ENCODE measurements around the gene FOSB. TPM values are rescaled to one million over a fixed set of nuclear protein-coding genes. Genes with fewer than 3 reads are reported as not detected.
"Not testable (repeated sequence)": the region's sequence is repeated elsewhere in the genome, so short reads cannot be mapped to it uniquely, and the experiment has no call there.

The FOSB gene
- total RNA-seq, 2 donors from 2014 or later: 20.7 to 39.2 TPM

DNA sequence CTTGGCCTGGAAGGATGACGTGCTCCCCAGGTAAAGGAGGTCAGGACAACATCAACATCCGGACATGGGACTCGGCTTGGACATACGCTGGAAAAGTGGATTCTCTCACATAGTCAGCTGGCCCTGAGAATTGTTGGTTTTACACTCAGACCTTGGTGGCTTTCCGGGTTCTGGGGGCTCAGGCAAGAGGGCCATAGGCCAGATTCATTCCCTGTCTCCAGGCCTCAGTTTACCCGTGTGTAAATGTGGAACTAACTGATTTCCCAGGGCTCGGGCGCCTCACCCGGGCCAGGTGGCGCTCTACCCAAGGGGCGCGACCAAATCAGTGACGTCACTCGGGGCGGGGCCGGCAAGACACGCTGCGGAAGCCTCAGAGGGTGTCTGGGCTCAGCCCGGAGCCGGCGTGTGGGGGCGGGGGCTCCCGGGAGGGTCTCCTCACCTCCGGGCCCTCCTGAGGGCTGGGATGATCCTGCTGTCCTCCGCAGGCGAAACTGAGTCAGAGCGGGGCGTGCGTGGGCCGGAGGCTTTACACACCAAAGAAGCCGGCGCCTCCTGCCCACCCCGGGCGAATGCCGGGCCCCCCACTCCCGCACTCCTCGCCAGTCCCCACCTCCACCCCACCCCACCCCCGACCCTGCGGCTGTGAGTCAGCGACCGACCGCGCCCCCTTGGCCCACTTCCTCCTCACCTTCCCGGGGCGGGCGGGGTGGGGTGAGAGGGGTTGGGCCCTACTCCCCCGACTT, 38.6 kb downstream of the FOSB start:
- peaks cover 41% of the 10 kb centered on the region for H3K36me3 Mint-ChIP-seq (ENCODE audit: low read depth)
- no peaks in the 10 kb centered on the region for H3K27me3 Mint-ChIP-seq
- peak overlapping the region; percentile 98 for H3K4me3 Mint-ChIP-seq
- H3K9me3 Mint-ChIP-seq: no peaks in the 10 kb centered on the region
- peak; percentile 81 for ATAC-seq (replicated peaks)
- H3K4me1 Mint-ChIP-seq: peaks cover 13% of the 10 kb centered on the region
- peak overlapping the region; percentile 92 for H3K27ac Mint-ChIP-seq

DNA sequence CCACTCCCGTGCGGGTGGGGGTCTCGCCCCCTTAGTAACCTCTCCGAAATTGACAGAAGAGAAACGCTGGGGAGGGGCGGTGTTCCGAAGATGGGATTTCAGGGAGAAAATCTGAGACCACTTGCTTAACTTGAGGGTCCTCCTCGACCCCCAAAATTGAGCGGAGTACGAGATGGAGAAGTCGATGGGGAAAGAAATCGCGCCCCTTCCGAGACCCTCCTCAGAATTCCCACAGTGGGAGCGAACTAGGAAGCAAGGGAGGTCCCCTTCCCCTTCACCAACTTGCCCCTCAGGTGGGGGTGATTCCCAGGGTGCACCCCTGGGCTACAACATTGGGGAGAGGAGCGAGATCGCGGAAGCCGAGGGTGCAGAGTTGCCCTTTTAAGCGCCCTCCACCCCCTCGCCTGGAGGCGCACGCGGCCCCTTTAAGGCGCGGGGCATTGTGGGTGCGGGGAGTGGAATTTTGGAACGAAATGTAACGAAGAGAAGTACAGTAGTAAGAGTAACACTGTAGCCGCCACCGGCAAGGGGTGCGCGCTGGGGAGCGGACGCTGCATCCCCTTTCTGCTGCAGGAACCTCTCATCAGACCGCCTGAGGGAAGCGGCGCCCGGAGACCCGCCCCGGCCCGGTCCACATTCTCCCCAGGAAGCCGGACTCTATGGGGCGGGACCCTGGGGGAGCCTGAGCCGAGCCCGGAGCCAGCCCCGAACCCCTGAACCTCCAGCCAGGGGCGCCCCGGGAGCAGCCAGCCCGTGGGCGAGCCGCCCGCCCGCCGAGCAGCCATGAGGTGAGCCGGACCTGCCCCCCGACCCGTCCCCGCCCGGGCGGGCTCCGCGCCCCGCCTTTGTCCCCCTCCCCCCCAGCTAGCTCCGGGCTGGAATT, 39.4 kb downstream of the FOSB start, which contains the start of gene VASP:
Gene VASP (plus strand): TSS at position 491 of the 883 bp plus-strand sequence. CDS start 293 bp downstream, at position 784.
- ATAC-seq (replicated peaks): peak; percentile 53
- Mint-ChIP-seq H3K27ac (peak within 1 kb of the TSS; percentile 92), H3K27me3 (no peaks in the 10 kb centered on the region), H3K4me3 (peak within 1 kb of the TSS; percentile 98), H3K4me1 (peaks cover 15% of the 10 kb centered on the region), H3K9me3 (no peaks in the 10 kb centered on the region), H3K36me3 (ENCODE audit: low read depth) (peaks cover 49% of the 10 kb centered on the region)

DNA sequence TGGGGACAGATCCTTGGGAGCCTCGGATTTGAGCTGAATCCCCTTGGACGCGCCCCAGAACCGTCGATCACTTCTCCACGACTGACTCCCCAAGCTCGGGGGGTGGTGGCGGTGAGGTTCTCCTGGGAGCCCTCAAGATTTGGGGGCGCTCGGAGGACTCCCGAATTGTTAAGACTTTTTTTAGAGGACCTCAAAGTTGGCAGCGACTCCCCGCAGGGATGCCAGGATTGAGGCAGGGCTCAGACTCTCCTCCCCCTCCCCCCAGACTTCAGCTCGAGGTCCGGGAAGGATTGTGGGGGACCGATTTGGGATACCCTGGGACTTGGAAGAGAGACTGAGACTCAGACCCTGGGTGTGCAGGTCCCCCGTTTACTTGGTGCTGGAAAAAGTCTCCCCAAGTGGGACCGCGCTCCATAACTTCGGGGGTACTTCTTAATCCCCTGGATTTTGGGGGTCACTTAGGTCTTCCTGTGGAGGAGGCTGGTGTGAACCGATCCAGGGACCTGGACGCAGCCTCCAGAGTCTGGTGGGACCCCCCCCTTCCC, 40.1 kb downstream of the FOSB start:
- Mint-ChIP-seq H3K27ac (peak overlapping the region; percentile 48), H3K27me3 (no peaks in the 10 kb centered on the region), H3K4me3 (peak overlapping the region; percentile 98), H3K36me3 (ENCODE audit: low read depth) (peaks cover 56% of the 10 kb centered on the region), H3K4me1 (peaks cover 15% of the 10 kb centered on the region), H3K9me3 (no peaks in the 10 kb centered on the region)
- no peak for ATAC-seq (replicated peaks)

DNA sequence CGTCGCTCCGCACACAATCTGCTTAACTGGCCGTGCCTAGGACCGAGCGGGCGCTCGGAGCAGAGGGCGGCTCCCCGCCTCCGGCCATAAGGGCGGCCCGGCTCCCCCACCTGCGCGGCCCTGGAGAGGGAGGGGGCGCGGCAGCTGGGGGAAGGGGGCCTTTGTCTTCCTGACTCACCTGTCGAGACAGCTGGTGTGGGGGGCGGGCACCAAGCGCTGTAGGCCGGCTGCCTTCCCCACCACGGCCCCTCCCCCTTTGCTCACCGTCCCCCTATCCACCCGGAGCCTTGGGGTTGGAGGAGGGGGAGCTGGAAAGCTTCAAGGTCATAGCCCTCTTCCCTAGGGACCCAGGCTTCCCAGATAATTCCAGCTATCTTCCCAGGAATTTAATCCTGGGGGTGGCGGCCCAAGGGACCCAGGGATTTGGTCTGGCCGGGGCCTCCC, 40.6 kb downstream of the FOSB start:
- no peaks in the 10 kb centered on the region for H3K9me3 Mint-ChIP-seq
- H3K27ac Mint-ChIP-seq: peak overlapping the region; percentile 96
- H3K27me3 Mint-ChIP-seq: no peaks in the 10 kb centered on the region
- ATAC-seq (replicated peaks): peak; percentile 11
- H3K4me3 Mint-ChIP-seq: peak overlapping the region; percentile 98
- H3K36me3 Mint-ChIP-seq (ENCODE audit: low read depth): peaks cover 61% of the 10 kb centered on the region
- peaks cover 15% of the 10 kb centered on the region for H3K4me1 Mint-ChIP-seq

DNA sequence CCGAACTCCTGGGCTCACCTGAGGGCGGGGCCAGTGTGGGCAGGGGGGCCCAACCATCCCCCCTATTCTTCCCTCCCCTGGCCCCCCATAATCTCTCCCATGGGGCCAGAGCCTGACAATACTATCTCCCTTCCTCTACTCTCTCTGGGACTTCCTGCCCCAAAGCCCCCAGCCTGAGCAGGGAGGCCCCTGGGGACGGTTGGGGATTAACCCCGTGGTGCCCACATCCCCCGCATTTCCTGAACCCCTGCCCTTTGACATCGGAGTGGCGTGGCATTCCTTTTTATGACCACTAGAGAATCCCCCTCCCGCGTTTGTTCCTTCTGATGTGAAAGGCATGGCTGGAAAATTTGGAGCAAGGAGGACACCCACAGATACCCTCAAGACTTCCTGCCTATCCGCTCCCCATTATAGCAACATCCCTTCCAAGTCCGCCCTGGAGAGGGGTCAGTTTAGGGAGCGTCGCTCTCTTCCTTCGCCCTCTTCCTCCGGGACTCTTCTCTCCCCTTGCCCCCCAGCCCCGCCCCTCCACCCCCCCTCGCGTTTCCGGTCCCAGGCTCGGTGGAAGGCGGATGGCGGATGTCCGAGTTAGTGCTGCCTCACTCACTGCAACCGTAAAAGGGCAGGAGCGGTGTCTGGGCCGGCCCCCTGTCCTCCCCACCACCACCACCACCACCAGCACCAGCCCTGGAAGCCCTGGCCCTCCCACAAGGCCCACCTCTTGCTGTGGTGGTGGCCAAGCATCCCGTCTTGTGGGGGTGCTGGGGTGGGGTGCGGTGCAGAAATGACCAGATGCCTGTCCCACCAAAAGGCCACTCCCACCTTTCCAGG, 41.3 kb downstream of the FOSB start:
- Mint-ChIP-seq H3K4me3 (peak overlapping the region; percentile 98), H3K4me1 (peaks cover 20% of the 10 kb centered on the region), H3K9me3 (no peaks in the 10 kb centered on the region), H3K36me3 (ENCODE audit: low read depth) (peaks cover 67% of the 10 kb centered on the region), H3K27ac (peak overlapping the region; percentile 96), H3K27me3 (no peaks in the 10 kb centered on the region)
- peak; percentile 24 for ATAC-seq (replicated peaks)

DNA sequence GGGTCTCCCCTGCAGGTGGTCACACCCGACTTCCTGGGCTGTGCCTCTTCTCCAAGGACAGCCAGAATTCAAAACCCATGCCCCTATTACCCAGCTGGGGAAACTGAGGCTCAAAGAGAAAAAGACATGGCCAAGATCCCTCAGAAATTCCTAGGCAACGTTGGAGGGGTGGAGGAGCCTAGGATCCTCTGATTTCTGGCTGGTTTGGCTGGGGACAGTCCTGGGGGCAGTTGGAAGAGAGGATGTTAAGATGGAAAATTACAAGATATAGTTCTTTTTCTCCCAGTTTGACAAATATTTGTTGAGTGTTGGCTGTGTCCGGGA, 41.9 kb downstream of the FOSB start:
- Mint-ChIP-seq H3K27me3 (no peaks in the 10 kb centered on the region), H3K4me1 (peaks cover 22% of the 10 kb centered on the region), H3K36me3 (ENCODE audit: low read depth) (peaks cover 70% of the 10 kb centered on the region), H3K9me3 (no peaks in the 10 kb centered on the region), H3K4me3 (peak overlapping the region; percentile 98), H3K27ac (peak overlapping the region; percentile 96)
- no peak for ATAC-seq (replicated peaks)

DNA sequence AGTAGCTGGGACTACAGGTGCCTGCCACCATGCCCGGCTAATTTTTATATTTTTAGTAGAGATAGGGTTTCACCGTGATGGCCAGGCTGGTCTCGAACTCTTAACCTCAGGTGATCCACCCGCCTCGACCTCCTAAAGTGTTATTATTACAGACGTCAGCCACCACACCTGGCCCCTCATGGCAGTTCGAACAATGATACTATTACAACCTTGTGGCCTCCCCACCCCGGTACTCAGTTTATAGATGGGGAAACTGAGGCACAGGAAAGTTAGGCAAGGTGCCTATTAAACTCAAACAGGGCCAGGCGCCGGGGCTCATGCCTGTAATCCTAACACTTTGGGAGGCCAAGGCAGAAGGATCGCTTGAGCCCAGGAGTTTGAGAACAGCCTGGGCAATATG, 42.6 kb downstream of the FOSB start:
- ATAC-seq (replicated peaks); H3K27me3 Mint-ChIP-seq; H3K27ac Mint-ChIP-seq; H3K9me3 Mint-ChIP-seq: not testable (repeated sequence)
- Mint-ChIP-seq H3K36me3 (ENCODE audit: low read depth) (peaks cover 76% of the 10 kb centered on the region), H3K4me1 (peaks cover 26% of the 10 kb centered on the region), H3K4me3 (peak overlapping the region; percentile 98)

DNA sequence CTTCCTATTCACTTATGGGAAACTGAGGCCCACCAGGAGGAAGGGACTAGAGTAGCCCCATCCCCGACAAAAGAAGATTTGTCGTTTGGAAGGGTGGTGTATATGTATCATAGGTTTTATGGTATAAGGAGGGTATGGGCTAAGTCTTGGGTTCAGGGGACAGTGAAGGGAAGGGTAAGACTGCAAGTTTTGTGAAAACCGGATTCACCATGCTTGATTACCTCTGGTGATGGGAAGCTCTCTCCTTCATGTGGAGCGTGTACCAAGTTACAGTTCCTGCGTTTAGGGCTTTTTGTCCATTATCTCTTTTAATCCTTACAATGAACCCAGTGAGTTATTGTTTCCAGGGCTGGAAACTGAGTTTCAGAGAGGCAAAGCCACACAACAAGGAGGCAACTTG, 43.3 kb downstream of the FOSB start:
- Mint-ChIP-seq H3K36me3 (ENCODE audit: low read depth) (peaks cover 84% of the 10 kb centered on the region), H3K4me1 (peaks cover 30% of the 10 kb centered on the region), H3K27ac (no peak overlapping the region), H3K27me3 (no peaks in the 10 kb centered on the region), H3K4me3 (peak overlapping the region; percentile 98), H3K9me3 (no peaks in the 10 kb centered on the region)
- ATAC-seq (replicated peaks): no peak

DNA sequence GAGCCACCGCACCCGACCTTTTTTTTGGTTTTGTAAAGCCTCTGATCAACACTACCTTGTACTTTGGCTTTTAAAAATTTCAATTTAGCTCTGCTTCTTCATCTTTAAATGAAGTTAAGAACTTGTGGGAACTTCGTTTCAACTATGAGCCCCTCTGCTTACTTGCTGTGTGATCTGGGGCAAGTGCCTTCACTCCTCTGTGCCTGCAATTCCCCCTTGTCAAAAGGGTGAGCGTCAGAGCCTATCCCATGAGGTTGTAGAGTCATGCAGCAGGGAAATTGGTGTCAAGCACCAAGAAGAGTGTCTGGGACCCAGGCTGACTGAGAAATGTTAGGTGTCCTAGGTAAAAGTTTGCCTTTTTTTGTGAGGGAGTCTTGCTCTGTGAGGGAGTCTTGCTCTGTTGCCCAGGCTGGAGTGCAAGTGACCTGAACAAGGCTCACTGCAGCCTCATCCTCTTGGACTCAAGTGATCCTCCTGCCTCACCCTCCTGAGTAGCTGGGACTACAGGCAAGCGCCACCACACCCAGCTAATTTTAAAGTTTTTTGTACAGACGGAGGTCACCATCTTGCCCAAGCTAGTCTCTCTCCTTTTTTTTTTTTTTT, 45.2 kb downstream of the FOSB start:
- Mint-ChIP-seq H3K4me3 (peak overlapping the region; percentile 88), H3K36me3 (ENCODE audit: low read depth) (peaks cover 94% of the 10 kb centered on the region), H3K9me3 (no peaks in the 10 kb centered on the region), H3K27ac (no peak overlapping the region), H3K27me3 (no peaks in the 10 kb centered on the region), H3K4me1 (peaks cover 30% of the 10 kb centered on the region)
- ATAC-seq (replicated peaks): no peak

DNA sequence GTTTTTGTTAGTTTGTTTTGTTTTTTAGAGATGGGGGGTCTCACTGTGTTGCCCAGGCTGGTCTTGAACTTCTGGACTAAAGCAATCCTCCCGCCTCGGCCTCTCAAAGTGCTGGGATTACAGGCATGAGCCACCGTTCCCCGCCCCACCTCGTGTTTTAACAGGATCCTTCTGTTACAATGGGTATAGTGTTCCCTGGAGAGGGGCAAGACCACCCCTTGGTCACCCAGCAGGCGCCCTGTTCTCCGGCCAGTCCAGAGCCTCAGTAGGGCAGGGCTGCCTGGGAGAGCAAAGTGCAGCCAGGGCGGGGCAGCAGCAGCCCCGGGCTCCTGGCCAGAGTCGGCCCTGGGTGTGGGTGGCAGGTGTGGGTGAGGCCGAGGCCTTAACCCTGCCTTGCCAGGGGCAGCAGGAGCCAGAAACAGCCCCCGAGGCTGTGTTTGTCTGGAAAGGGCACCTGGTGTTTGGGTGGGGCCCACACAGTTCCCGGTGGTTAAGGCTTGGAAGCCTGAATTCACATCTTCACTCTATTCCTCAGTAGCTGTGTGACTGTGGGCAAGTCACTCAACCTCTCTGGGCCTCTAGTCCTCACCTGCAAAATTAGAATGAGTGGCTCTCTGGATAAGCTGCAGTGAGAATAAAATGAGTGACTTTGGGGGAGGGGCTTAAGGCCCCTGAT, 46.7 kb downstream of the FOSB start:
- ATAC-seq (replicated peaks): peak; percentile 74
- Mint-ChIP-seq H3K27ac (peak overlapping the region; percentile 97), H3K9me3 (no peaks in the 10 kb centered on the region), H3K4me3 (peak overlapping the region; percentile 88), H3K27me3 (no peaks in the 10 kb centered on the region), H3K36me3 (ENCODE audit: low read depth) (peaks cover 96% of the 10 kb centered on the region), H3K4me1 (peaks cover 29% of the 10 kb centered on the region)

DNA sequence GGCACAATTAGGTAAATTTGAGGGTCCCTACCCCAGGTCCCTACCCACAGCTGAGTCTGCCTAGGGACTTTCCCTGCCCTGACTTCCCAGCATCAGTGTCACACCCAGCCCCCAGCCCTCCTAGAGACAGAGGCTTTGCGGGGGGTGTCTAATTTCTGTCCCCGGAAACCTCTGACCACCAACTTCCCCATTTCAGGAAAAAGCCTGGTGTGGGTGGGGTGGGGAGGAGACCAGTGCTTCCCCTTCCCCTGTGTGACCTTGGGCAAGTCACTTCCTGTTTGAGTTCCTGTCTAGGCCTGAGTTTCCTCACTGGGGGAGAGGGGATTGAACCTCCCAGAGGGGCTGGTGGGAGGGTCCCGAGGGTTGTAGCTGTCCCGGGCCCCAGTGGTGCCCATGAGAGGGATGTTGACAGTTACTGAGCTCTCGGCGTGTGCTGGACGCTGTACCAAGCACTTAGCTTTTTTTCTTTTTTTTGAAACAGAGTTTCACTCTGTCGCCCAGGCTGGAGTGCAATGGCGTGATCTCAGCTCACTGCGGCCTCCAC, 47.4 kb downstream of the FOSB start:
- Mint-ChIP-seq H3K4me1 (peaks cover 24% of the 10 kb centered on the region), H3K36me3 (ENCODE audit: low read depth) (peaks cover 96% of the 10 kb centered on the region), H3K27me3 (no peaks in the 10 kb centered on the region), H3K9me3 (no peaks in the 10 kb centered on the region), H3K27ac (peak overlapping the region; percentile 97), H3K4me3 (peak overlapping the region; percentile 88)
- peak; percentile 68 for ATAC-seq (replicated peaks)

DNA sequence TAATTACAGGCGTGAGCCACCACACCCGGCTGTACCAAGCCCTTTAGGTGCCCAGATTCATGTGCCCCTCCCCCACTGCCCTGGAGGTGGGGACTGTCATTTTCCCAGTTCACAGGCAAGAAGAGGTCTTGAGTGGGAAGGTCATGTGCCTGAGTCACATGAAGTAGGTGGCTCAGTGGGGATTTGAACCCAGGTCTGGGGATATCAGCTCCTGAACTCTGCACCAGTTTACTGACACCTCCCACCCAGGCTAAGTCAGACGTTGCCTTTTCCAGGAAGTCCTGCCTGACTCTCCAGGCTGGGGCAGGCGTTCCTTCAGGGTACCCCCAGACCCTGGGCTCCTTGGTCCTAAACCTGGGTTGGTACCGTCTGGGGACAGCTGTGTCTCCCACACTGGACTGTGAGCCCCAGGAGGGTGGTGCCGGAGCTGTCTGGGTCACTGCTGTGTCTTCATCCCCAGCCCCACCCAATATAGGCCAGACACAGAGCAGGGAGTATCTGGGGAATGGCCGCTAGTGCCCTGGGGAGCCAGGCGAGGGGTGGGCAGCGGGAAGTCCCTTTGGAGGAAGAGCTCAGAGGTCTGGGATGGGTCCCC, 48.1 kb downstream of the FOSB start:
- ATAC-seq (replicated peaks): peak; percentile 10
- H3K36me3 Mint-ChIP-seq (ENCODE audit: low read depth): peaks cover 96% of the 10 kb centered on the region
- peaks cover 22% of the 10 kb centered on the region for H3K4me1 Mint-ChIP-seq
- H3K27me3 Mint-ChIP-seq: no peaks in the 10 kb centered on the region
- peak overlapping the region; percentile 97 for H3K27ac Mint-ChIP-seq
- no peaks in the 10 kb centered on the region for H3K9me3 Mint-ChIP-seq
- H3K4me3 Mint-ChIP-seq: peak overlapping the region; percentile 88

DNA sequence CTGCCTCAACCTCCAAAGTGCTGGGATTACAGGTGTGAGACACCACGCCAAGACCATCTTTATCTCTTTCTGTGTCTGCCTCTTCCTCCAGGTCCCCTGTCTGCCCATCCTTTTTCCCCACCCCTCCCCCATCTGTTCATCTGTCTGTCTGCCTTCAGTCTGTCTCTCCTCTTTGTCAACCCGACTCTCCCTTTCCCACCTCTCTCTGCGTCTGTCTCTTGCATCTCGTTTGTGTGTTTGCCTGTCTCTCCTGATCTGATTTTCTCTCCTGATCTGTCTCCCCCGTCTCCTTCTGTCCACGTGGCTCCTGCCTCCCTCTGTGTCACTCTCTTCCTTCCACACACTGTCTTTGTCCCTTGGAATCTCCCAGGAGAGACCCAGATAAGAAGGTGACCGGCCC, 49.4 kb downstream of the FOSB start:
- H3K4me3 Mint-ChIP-seq: no peak overlapping the region
- peaks cover 15% of the 10 kb centered on the region for H3K4me1 Mint-ChIP-seq
- no peaks in the 10 kb centered on the region for H3K9me3 Mint-ChIP-seq
- no peak for ATAC-seq (replicated peaks)
- no peak overlapping the region for H3K27ac Mint-ChIP-seq
- no peaks in the 10 kb centered on the region for H3K27me3 Mint-ChIP-seq
- H3K36me3 Mint-ChIP-seq (ENCODE audit: low read depth): peaks cover 96% of the 10 kb centered on the region

All from activated T-helper 17 cell treated with anti-CD3 and anti-CD28 coated beads, Interleukin-2, amount 50 U/mL, for 72 hours (primary cell).